Neural cell (in vitro differentiated cells): ENCODE data around the gene ADNP2.

Source experiments
- POLR2AphosphoS5 ChIP-seq: IDR thresholded peaks from 2 replicates; pipeline ENCODE4 v1.6.1; 2012
- TAF1 ChIP-seq: IDR thresholded peaks from 2 replicates; pipeline ENCODE4 v1.6.1; 2012; ENCODE audit warnings: low read depth
- TF ChIP-seq, protein P1 (sequence below): fragments of 450-650 bp; IDR thresholded peaks from 2 replicates; pipeline ENCODE4 v1.5.1; 2014; ENCODE audit warnings: antibody characterized with exemption, mild to moderate bottlenecking, moderate library complexity; ENCODE audit not compliant: poor library complexity, severe bottlenecking

DNA sequence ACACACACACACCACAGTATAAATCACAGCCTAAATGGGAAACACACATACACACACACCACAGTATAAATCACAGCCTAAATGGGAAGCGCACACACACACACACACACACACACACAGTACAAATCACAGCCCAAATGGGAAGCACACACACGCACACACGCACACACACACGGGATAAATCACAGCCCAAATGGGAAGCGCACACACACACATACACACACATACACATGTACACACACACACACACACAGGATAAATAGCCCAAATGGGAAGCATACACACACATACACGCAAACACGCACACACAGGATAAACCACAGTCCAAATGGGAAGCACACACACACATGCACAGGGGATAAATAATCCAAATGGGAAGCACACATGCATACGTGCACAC lies 68.1 kb downstream of the ADNP2 start:
- TF ChIP-seq, protein P1, sequence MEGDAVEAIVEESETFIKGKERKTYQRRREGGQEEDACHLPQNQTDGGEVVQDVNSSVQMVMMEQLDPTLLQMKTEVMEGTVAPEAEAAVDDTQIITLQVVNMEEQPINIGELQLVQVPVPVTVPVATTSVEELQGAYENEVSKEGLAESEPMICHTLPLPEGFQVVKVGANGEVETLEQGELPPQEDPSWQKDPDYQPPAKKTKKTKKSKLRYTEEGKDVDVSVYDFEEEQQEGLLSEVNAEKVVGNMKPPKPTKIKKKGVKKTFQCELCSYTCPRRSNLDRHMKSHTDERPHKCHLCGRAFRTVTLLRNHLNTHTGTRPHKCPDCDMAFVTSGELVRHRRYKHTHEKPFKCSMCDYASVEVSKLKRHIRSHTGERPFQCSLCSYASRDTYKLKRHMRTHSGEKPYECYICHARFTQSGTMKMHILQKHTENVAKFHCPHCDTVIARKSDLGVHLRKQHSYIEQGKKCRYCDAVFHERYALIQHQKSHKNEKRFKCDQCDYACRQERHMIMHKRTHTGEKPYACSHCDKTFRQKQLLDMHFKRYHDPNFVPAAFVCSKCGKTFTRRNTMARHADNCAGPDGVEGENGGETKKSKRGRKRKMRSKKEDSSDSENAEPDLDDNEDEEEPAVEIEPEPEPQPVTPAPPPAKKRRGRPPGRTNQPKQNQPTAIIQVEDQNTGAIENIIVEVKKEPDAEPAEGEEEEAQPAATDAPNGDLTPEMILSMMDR, result no peak
- TF ChIP-seq TAF1 (no peak), POLR2AphosphoS5 (no peak)
